ENCODE results near the gene DCAF16. TPM values are rescaled to one million over a fixed set of nuclear protein-coding genes. Genes with fewer than 3 reads are reported as not detected.

The DCAF16 gene
- total and polyA plus RNA-seq, 10 of the 15 experiments (the other 5 are each of a cell fraction or from before 2014, with no cell fraction given) = 5.8 to 48.6 (median 26.0) TPM

DNA sequence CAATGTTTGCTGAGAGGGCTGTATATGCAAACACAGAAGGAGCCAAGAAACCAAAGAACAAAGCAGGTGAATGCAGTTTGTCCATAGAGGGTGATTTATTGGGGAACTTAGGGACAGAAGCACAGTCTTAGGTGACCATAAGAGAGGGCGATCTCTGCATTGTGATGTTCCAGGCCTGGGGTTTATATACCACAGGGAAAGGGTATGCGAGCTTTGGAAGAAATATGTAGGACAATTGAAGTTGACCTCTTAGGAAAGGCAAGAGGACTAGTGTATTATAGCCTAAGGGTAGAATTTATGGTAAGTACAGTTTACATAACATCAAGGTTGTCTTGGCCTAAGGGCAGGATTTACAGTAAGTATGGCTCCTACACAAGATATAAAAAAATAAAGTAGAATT is 56.9 kb downstream of the DCAF16 start:
- ChIA-PET POLR2A (no interaction called here), CTCF (no interaction called here), SMC1A (ENCODE audit: uncharacterized antibody, unreplicated experiment) (interaction anchor here (0.6 kb wide), 1 partner anchor 932 kb away, joined by 4 read pairs; no protein-coding TSS in a partner anchor), RAD21 (ENCODE audit: unreplicated experiment) (no interaction called here)
- no peak for DNase-seq (ENCODE audit: low read depth, low spot score)
- H3K9ac ChIP-seq (ENCODE audit: control insufficient read depth, insufficient read depth, low read length) = no peak overlapping the region
- no peak overlapping the region for H3K27ac ChIP-seq (ENCODE audit: control insufficient read depth, insufficient read depth)
- intact Hi-C loops (cut with micrococcal nuclease; ENCODE audit: unreplicated experiment) = no loop called here
- no TSS peak for BruUV-seq (replicated peaks)
- no peak for FAIRE-seq
- in situ Hi-C loops (cut with MboI) = no loop called here
- no peak overlapping the region for H3K4me2 ChIP-seq (ENCODE audit: control insufficient read depth, insufficient read depth)
- no peaks in the 10 kb centered on the region for H3K36me3 ChIP-seq (ENCODE audit: control insufficient read depth in 2 of 2, insufficient read depth in 2 of 2, low read length in 1 of 2)
- no peak overlapping the region for H2AFZ ChIP-seq (ENCODE audit: control insufficient read depth, low read depth, low read length)
- H3K9me3 ChIP-seq (replicated peaks; ENCODE audit: control insufficient read depth, insufficient read depth, low read length) = no peaks in the 10 kb centered on the region
- H3K27me3 ChIP-seq (replicated peaks in 1 of 2; ENCODE audit: control insufficient read depth in 2 of 2, insufficient read depth in 2 of 2, low read length in 1 of 2) = no peaks in the 10 kb centered on the region; a peak in 1 of 4 replicates
- H3K79me2 ChIP-seq (ENCODE audit: control insufficient read depth, insufficient read depth, low read length) = no peaks in the 10 kb centered on the region
- H4K20me1 ChIP-seq (ENCODE audit: control insufficient read depth, insufficient read depth) = no peaks in the 10 kb centered on the region
- no peak overlapping the region for H3K4me3 ChIP-seq
- ATAC-seq = no peak
- 41% methylated on average over 2 of the region's 2 CpGs for WGBS (ENCODE audit: insufficient coverage, insufficient replicate concordance, low lambda C conversion rate, missing lambda C conversion rate)
- TF ChIP-seq GABPA (IDR thresholded peaks at IDR 0.05; ENCODE audit: low read depth) = no peak
- TF ChIP-seq, protein P1, sequence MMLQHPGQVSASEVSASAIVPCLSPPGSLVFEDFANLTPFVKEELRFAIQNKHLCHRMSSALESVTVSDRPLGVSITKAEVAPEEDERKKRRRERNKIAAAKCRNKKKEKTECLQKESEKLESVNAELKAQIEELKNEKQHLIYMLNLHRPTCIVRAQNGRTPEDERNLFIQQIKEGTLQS (IDR thresholded peaks at IDR 0.05; ENCODE audit: borderline replicate concordance, extremely low read depth, low read depth, low read length) = no peak
- no peaks in the 10 kb centered on the region for H3K4me1 ChIP-seq (ENCODE audit: control insufficient read depth, insufficient read depth, low read length)

Other genes with a start within 250 kb of the DCAF16 start
- 168 and 206 TPM in 2 replicates for gene LAP3, start 233.6 kb downstream of the DCAF16 start, total RNA-seq (2014; rRNA removed)
- gene LAP3, start 233.6 kb downstream of the DCAF16 start, total RNA-seq (2014; rRNA removed; fragmentation: Illumina TruSeq; extraction: Trizol) = 217 and 228 TPM in 2 replicates
- gene LAP3, start 233.6 kb downstream of the DCAF16 start, total RNA-seq (2021) = 134 and 135 TPM in 2 replicates
- 202 and 218 TPM in 2 replicates for gene LAP3, start 233.6 kb downstream of the DCAF16 start, polyA plus RNA-seq (2011; rRNA removed)
- gene LAP3, start 233.6 kb downstream of the DCAF16 start, polyA plus RNA-seq (2014; fragmentation: Illumina TruSeq; extraction: Trizol) = 210 and 227 TPM in 2 replicates
- gene LAP3, start 233.6 kb downstream of the DCAF16 start, polyA plus RNA-seq (2014; fragmentation: Nextera tagmentation; extraction: Ambion mirVana) = 100 to 1,000 TPM; 153 to 206 TPM
- 131 and 154 TPM in 2 replicates for gene LAP3, start 233.6 kb downstream of the DCAF16 start, polyA plus RNA-seq (2014; rRNA removed)
- gene LAP3, start 233.6 kb downstream of the DCAF16 start, polyA plus RNA-seq (2016; fragmentation: Nextera tagmentation; extraction: Ambion mirVana) = 100 to 1,000 TPM; 245 to 249 TPM
- 19.3 and 19.9 TPM in 2 replicates for gene MED28, start 196.1 kb downstream of the DCAF16 start, total RNA-seq (2014; rRNA removed)
- 46.2 and 56.0 TPM in 2 replicates for gene MED28, start 196.1 kb downstream of the DCAF16 start, total RNA-seq (2014; rRNA removed; fragmentation: Illumina TruSeq; extraction: Trizol)
- gene MED28, start 196.1 kb downstream of the DCAF16 start, total RNA-seq (2021) = 71.4 and 72.7 TPM in 2 replicates
- gene MED28, start 196.1 kb downstream of the DCAF16 start, polyA plus RNA-seq (2011; rRNA removed) = 48.0 and 54.6 TPM in 2 replicates
- 18.6 and 22.6 TPM in 2 replicates for gene MED28, start 196.1 kb downstream of the DCAF16 start, polyA plus RNA-seq (2014; fragmentation: Illumina TruSeq; extraction: Trizol)
- 10 to 100 TPM; 44.4 to 77.4 TPM for gene MED28, start 196.1 kb downstream of the DCAF16 start, polyA plus RNA-seq (2014; fragmentation: Nextera tagmentation; extraction: Ambion mirVana)
- 32.6 and 51.7 TPM in 2 replicates for gene MED28, start 196.1 kb downstream of the DCAF16 start, polyA plus RNA-seq (2014; rRNA removed)
- 10 to 100 TPM; 64.5 to 71.0 TPM for gene MED28, start 196.1 kb downstream of the DCAF16 start, polyA plus RNA-seq (2016; fragmentation: Nextera tagmentation; extraction: Ambion mirVana)
- under 0.01 TPM in 1 of 2 replicates, not detected in the other for gene FAM184B, start 29.1 kb downstream of the DCAF16 start, total RNA-seq (2014; rRNA removed)
- gene FAM184B, start 29.1 kb downstream of the DCAF16 start, total RNA-seq (2014; rRNA removed; fragmentation: Illumina TruSeq; extraction: Trizol) = not detected in 2 replicates
- not detected in 2 replicates for gene FAM184B, start 29.1 kb downstream of the DCAF16 start, total RNA-seq (2021)
- gene FAM184B, start 29.1 kb downstream of the DCAF16 start, polyA plus RNA-seq (2011; rRNA removed) = not detected in 2 replicates
- gene FAM184B, start 29.1 kb downstream of the DCAF16 start, polyA plus RNA-seq (2014; fragmentation: Illumina TruSeq; extraction: Trizol) = not detected in 2 replicates
- gene FAM184B, start 29.1 kb downstream of the DCAF16 start, polyA plus RNA-seq (2014; fragmentation: Nextera tagmentation; extraction: Ambion mirVana) = not detected
- gene FAM184B, start 29.1 kb downstream of the DCAF16 start, polyA plus RNA-seq (2014; rRNA removed) = not detected in 2 replicates
- not detected for gene FAM184B, start 29.1 kb downstream of the DCAF16 start, polyA plus RNA-seq (2016; fragmentation: Nextera tagmentation; extraction: Ambion mirVana)
- 54.0 and 59.5 TPM in 2 replicates for gene NCAPG, start 222 bp upstream of the DCAF16 start, total RNA-seq (2014; rRNA removed)
- 59.7 and 65.1 TPM in 2 replicates for gene NCAPG, start 222 bp upstream of the DCAF16 start, total RNA-seq (2014; rRNA removed; fragmentation: Illumina TruSeq; extraction: Trizol)
- gene NCAPG, start 222 bp upstream of the DCAF16 start, total RNA-seq (2021) = 46.1 and 53.3 TPM in 2 replicates
- 71.7 and 125 TPM in 2 replicates for gene NCAPG, start 222 bp upstream of the DCAF16 start, polyA plus RNA-seq (2011; rRNA removed)
- 52.3 and 61.2 TPM in 2 replicates for gene NCAPG, start 222 bp upstream of the DCAF16 start, polyA plus RNA-seq (2014; fragmentation: Illumina TruSeq; extraction: Trizol)
- gene NCAPG, start 222 bp upstream of the DCAF16 start, polyA plus RNA-seq (2014; fragmentation: Nextera tagmentation; extraction: Ambion mirVana) = 10 to 100 TPM; 17.3 to 22.9 TPM
- 29.3 and 36.3 TPM in 2 replicates for gene NCAPG, start 222 bp upstream of the DCAF16 start, polyA plus RNA-seq (2014; rRNA removed)
- 10 to 100 TPM; 83.0 to 93.9 TPM for gene NCAPG, start 222 bp upstream of the DCAF16 start, polyA plus RNA-seq (2016; fragmentation: Nextera tagmentation; extraction: Ambion mirVana)
- gene LCORL, start 211.0 kb upstream of the DCAF16 start, total RNA-seq (2014; rRNA removed) = 7.3 and 8.4 TPM in 2 replicates
- 9.6 and 11.1 TPM in 2 replicates for gene LCORL, start 211.0 kb upstream of the DCAF16 start, total RNA-seq (2014; rRNA removed; fragmentation: Illumina TruSeq; extraction: Trizol)
- 9.7 and 10.4 TPM in 2 replicates for gene LCORL, start 211.0 kb upstream of the DCAF16 start, total RNA-seq (2021)
- gene LCORL, start 211.0 kb upstream of the DCAF16 start, polyA plus RNA-seq (2011; rRNA removed) = 9.8 and 13.6 TPM in 2 replicates
- 5.2 and 7.7 TPM in 2 replicates for gene LCORL, start 211.0 kb upstream of the DCAF16 start, polyA plus RNA-seq (2014; fragmentation: Illumina TruSeq; extraction: Trizol)
- 1 to 10 TPM; 2.2 to 3.3 TPM for gene LCORL, start 211.0 kb upstream of the DCAF16 start, polyA plus RNA-seq (2014; fragmentation: Nextera tagmentation; extraction: Ambion mirVana)
- 2.6 and 5.6 TPM in 2 replicates for gene LCORL, start 211.0 kb upstream of the DCAF16 start, polyA plus RNA-seq (2014; rRNA removed)
- 1 to 10 TPM; 5.8 to 6.0 TPM for gene LCORL, start 211.0 kb upstream of the DCAF16 start, polyA plus RNA-seq (2016; fragmentation: Nextera tagmentation; extraction: Ambion mirVana)

Data from GM12878 (cell line).